T-helper 17 cell (primary cell): ENCODE data around the gene NELL1. TPM values are rescaled to one million over a fixed set of nuclear protein-coding genes. Genes with fewer than 3 reads are reported as not detected.

Experiments
- ATAC-seq: fragments of 150-1000 bp; cut with Tn5 transposase; 2 replicates; pipeline ENCODE4 v1.10.0; 2021; ENCODE audit warnings: mild to moderate bottlenecking, moderate library complexity
- DNase-seq, 3 donors: peaks; one replicate each; pipeline versions ENCODE4 v3.0.0 to v3.0.0-alpha.2; 2020 to 2021
- H3K9me3 ChIP-seq: one replicate; pipeline ENCODE4 v1.7.0; 2013; ENCODE audit warnings: low read length, mild to moderate bottlenecking; ENCODE audit not compliant: control insufficient read depth, poor library complexity, severe bottlenecking
- H3K27ac Mint-ChIP-seq: one replicate; pipeline ENCODE4 v1.8.0; 2022; ENCODE audit warnings: mild to moderate bottlenecking, moderate library complexity, mixed read lengths
- H3K27me3 Mint-ChIP-seq: one replicate; pipeline ENCODE4 v1.8.0; 2022; ENCODE audit warnings: mixed read lengths
- H3K36me3 Mint-ChIP-seq: one replicate; pipeline ENCODE4 v1.8.0; 2022; ENCODE audit warnings: low read depth, mixed read lengths
- H3K4me1 Mint-ChIP-seq: one replicate; pipeline ENCODE4 v1.8.0; 2022; ENCODE audit warnings: mild to moderate bottlenecking, mixed read lengths
- H3K4me3 Mint-ChIP-seq: one replicate; pipeline ENCODE4 v1.8.0; 2022; ENCODE audit warnings: mild to moderate bottlenecking, moderate library complexity, mixed read lengths
- total RNA-seq, 4 donors: library from RNA in 2 of 4; stranded (reverse) in 2 of 4; gene quantifications; one replicate each; pipeline ENCODE4 v1.2.3 and lab custom pipeline; 2022 to 2026

The NELL1 gene
- total RNA-seq, 2 donors from 2014 or later = not detected

- Mint-ChIP-seq H3K27ac (no peak overlapping the region), H3K36me3 (no peaks in the 10 kb centered on the region), H3K4me1 (no peaks in the 10 kb centered on the region), H3K27me3 (no peaks in the 10 kb centered on the region), H3K4me3 (no peak overlapping the region)
- H3K9me3 ChIP-seq = no peaks in the 10 kb centered on the region
- ATAC-seq (no peak), DNase-seq (no peak)
Measured at GRCh38 chr11:20873054-20873453, 203.7 kb downstream of the NELL1 start.

- no peaks in the 10 kb centered on the region for H3K9me3 ChIP-seq
- DNase-seq (no peak), ATAC-seq (no peak)
- Mint-ChIP-seq H3K36me3 (no peaks in the 10 kb centered on the region), H3K27ac (no peak overlapping the region), H3K27me3 (no peaks in the 10 kb centered on the region), H3K4me1 (no peaks in the 10 kb centered on the region), H3K4me3 (no peak overlapping the region)
Measured at GRCh38 chr11:20874358-20874757, 205.0 kb downstream of the NELL1 start.

- H3K9me3 ChIP-seq = no peaks in the 10 kb centered on the region
- Mint-ChIP-seq H3K4me1 (no peaks in the 10 kb centered on the region), H3K27me3 (no peaks in the 10 kb centered on the region), H3K27ac (no peak overlapping the region), H3K4me3 (no peak overlapping the region), H3K36me3 (no peaks in the 10 kb centered on the region)
- no peak for ATAC-seq
- no peak for DNase-seq
Measured at GRCh38 chr11:20875889-20876288, 206.5 kb downstream of the NELL1 start.

GRCh38 chr11:20876738-20877137 is 207.4 kb downstream of the NELL1 start:
- Mint-ChIP-seq H3K4me3 (no peak overlapping the region), H3K27me3 (no peaks in the 10 kb centered on the region), H3K4me1 (no peaks in the 10 kb centered on the region), H3K27ac (no peak overlapping the region), H3K36me3 (no peaks in the 10 kb centered on the region)
- no peak for DNase-seq
- no peaks in the 10 kb centered on the region for H3K9me3 ChIP-seq
- ATAC-seq = no peak

- H3K9me3 ChIP-seq = no peaks in the 10 kb centered on the region
- Mint-ChIP-seq H3K4me3 (no peak overlapping the region), H3K4me1 (no peaks in the 10 kb centered on the region), H3K27ac (no peak overlapping the region), H3K36me3 (no peaks in the 10 kb centered on the region), H3K27me3 (no peaks in the 10 kb centered on the region)
- ATAC-seq = no peak
- DNase-seq = no peak
Measured at GRCh38 chr11:20880094-20880493, 210.7 kb downstream of the NELL1 start.

- ATAC-seq (no peak), DNase-seq (no peak)
- H3K9me3 ChIP-seq = no peaks in the 10 kb centered on the region
- H3K36me3 Mint-ChIP-seq = no peaks in the 10 kb centered on the region
- no peak overlapping the region for H3K4me3 Mint-ChIP-seq
- no peak overlapping the region for H3K27ac Mint-ChIP-seq
- no peaks in the 10 kb centered on the region for H3K27me3 Mint-ChIP-seq
- H3K4me1 Mint-ChIP-seq = no peaks in the 10 kb centered on the region
Measured at GRCh38 chr11:20881328-20882079, 212.1 kb downstream of the NELL1 start.

- ATAC-seq = no peak
- Mint-ChIP-seq H3K4me1 (no peaks in the 10 kb centered on the region), H3K36me3 (no peaks in the 10 kb centered on the region), H3K27me3 (no peaks in the 10 kb centered on the region), H3K4me3 (no peak overlapping the region), H3K27ac (no peak overlapping the region)
- no peaks in the 10 kb centered on the region for H3K9me3 ChIP-seq
- DNase-seq = no peak
Measured at GRCh38 chr11:20887137-20887536, 217.8 kb downstream of the NELL1 start.

- ATAC-seq = no peak
- H3K36me3 Mint-ChIP-seq = no peaks in the 10 kb centered on the region
- no peak for DNase-seq
- H3K4me3 Mint-ChIP-seq = no peak overlapping the region
- H3K27me3 Mint-ChIP-seq = no peaks in the 10 kb centered on the region
- H3K27ac Mint-ChIP-seq = no peak overlapping the region
- H3K9me3 ChIP-seq = no peaks in the 10 kb centered on the region
- H3K4me1 Mint-ChIP-seq = no peaks in the 10 kb centered on the region
Measured at GRCh38 chr11:20894296-20894695, 224.9 kb downstream of the NELL1 start.

- H3K9me3 ChIP-seq = no peaks in the 10 kb centered on the region
- no peak for ATAC-seq
- H3K4me3 Mint-ChIP-seq = no peak overlapping the region
- H3K36me3 Mint-ChIP-seq = no peaks in the 10 kb centered on the region
- H3K27me3 Mint-ChIP-seq = no peaks in the 10 kb centered on the region
- no peak overlapping the region for H3K27ac Mint-ChIP-seq
- DNase-seq = no peak
- H3K4me1 Mint-ChIP-seq = no peaks in the 10 kb centered on the region
Measured at GRCh38 chr11:20909995-20910726, 240.8 kb downstream of the NELL1 start.

- H3K36me3 Mint-ChIP-seq = no peaks in the 10 kb centered on the region
Measured at GRCh38 chr11:20910733-20911132, 241.3 kb downstream of the NELL1 start.

GRCh38 chr11:20912065-20912821 is 242.9 kb downstream of the NELL1 start:
- DNase-seq (no peak), ATAC-seq (no peak)
- no peaks in the 10 kb centered on the region for H3K9me3 ChIP-seq
- Mint-ChIP-seq H3K4me3 (no peak overlapping the region), H3K27ac (no peak overlapping the region), H3K4me1 (no peaks in the 10 kb centered on the region), H3K36me3 (no peaks in the 10 kb centered on the region), H3K27me3 (no peaks in the 10 kb centered on the region)

More at GRCh38 chr11:20910733-20911132, 241.3 kb downstream of the NELL1 start:
- DNase-seq = no peak
- H3K9me3 ChIP-seq = no peaks in the 10 kb centered on the region
- H3K4me3 Mint-ChIP-seq = no peak overlapping the region
- H3K4me1 Mint-ChIP-seq = no peaks in the 10 kb centered on the region
- H3K27ac Mint-ChIP-seq = no peak overlapping the region
- ATAC-seq = no peak
- no peaks in the 10 kb centered on the region for H3K27me3 Mint-ChIP-seq

GRCh38 chr11:20912922-20913512 is 243.6 kb downstream of the NELL1 start:
- Mint-ChIP-seq H3K4me1 (no peaks in the 10 kb centered on the region), H3K27ac (no peak overlapping the region), H3K4me3 (no peak overlapping the region), H3K36me3 (no peaks in the 10 kb centered on the region), H3K27me3 (no peaks in the 10 kb centered on the region)
- DNase-seq (no peak), ATAC-seq (no peak)
- H3K9me3 ChIP-seq = no peaks in the 10 kb centered on the region

GRCh38 chr11:20917306-20917705 is 247.9 kb downstream of the NELL1 start:
- Mint-ChIP-seq H3K4me3 (no peak overlapping the region), H3K36me3 (no peaks in the 10 kb centered on the region), H3K27ac (no peak overlapping the region), H3K27me3 (no peaks in the 10 kb centered on the region), H3K4me1 (no peaks in the 10 kb centered on the region)
- H3K9me3 ChIP-seq = no peaks in the 10 kb centered on the region
- DNase-seq (no peak), ATAC-seq (no peak)
